ENCODE results near the gene TOP2A. TPM values are rescaled to one million over a fixed set of nuclear protein-coding genes. Genes with fewer than 3 reads are reported as not detected.
A peak's percentile ranks its signal among the peaks of the same experiment; 100 is the strongest.

The TOP2A gene
- total RNA-seq, 1 donor from 2014 or later, result 16.9 TPM

DNA sequence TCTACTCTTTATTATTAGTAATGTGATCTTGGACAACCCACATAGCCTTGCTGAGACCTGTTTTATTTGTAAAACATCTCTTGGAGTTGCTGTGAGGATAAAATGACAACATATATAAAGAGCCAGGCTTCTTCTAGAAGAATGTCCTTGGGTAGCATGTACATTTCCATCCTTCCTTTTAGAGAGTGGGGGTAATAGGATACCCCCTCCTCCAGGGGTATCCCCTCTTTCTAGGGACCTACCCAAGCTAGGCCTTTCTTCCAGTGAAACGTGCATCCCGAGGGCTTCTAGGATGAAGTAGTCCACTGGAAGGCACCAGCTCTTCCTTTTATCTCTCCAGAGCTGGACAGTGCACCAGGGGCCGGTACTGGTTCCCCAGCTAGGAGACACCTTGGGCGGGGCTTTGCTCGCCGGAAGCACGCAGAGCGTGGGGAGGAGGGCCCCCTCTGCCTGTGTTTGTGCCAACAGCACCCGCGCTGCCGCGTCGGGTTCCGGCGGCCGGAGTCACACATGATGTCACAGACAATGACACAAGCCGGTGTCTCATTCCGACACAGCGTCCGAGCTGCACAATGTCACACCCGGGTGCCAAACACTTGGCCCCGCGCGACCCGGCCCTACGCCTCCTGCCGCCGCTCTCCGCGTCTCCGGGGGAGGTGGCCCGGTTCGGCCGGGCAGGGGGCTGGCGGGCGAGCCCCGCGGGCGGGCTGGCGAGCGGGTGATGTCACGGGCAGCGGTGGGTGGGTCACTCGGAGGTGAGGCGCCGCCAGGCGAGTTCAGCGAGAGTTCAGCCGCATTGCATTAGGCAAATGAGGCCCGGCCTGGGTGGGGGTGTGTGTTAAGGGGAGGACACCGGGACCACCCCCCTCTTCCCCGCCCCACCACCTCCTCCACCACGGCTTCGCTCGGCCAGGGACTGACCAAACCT, 76.6 kb downstream of the TOP2A start:
- intact Hi-C loops (cut with DNase I), result no loop called here
- TF ChIP-seq POLR2A (IDR thresholded peaks at IDR 0.05), result peak in 1 of 2 donors; percentile 54
- TF ChIP-seq, protein P1, sequence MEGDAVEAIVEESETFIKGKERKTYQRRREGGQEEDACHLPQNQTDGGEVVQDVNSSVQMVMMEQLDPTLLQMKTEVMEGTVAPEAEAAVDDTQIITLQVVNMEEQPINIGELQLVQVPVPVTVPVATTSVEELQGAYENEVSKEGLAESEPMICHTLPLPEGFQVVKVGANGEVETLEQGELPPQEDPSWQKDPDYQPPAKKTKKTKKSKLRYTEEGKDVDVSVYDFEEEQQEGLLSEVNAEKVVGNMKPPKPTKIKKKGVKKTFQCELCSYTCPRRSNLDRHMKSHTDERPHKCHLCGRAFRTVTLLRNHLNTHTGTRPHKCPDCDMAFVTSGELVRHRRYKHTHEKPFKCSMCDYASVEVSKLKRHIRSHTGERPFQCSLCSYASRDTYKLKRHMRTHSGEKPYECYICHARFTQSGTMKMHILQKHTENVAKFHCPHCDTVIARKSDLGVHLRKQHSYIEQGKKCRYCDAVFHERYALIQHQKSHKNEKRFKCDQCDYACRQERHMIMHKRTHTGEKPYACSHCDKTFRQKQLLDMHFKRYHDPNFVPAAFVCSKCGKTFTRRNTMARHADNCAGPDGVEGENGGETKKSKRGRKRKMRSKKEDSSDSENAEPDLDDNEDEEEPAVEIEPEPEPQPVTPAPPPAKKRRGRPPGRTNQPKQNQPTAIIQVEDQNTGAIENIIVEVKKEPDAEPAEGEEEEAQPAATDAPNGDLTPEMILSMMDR (IDR thresholded peaks at IDR 0.05), result peak in 1 of 3 experiments; percentile 14
- peak; percentile 77 to 87 for TF ChIP-seq POLR2AphosphoS5 (IDR thresholded peaks at IDR 0.05; ENCODE audit: insufficient read depth in 1 of 2, low read depth in 1 of 2)
- Histone ChIP-seq H3K9me3 (no peaks in the 10 kb centered on the region), H3K4me1 (peaks cover 89% of the 10 kb centered on the region), H3K27ac (peak overlapping the region; percentile 97), H3K4me3 (peak overlapping the region; percentile 76 to 78), H3K27me3 (no peaks in the 10 kb centered on the region), H3K36me3 (no peaks in the 10 kb centered on the region)
- DNase-seq (ENCODE audit: extremely low spot score in 2 of 2), result no peak

DNA sequence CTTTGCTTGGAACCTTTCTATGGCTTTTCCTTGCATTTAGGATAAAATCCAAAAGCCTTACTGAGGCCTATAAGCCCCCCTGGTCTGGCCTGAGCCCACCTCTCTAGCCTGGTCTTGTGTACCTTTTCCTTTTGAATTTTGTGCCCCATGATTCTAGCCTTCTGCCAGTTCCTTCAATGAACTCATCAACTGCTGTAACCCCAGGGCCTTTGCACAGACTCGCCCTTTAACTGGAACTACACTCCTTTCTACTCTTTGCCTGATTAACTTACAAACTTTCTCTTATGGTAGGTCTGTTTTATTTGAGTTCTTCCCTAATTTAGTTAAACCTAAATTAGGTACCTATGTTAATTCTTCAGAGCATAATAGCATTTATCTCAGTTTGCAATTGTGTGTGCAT, 77.4 kb downstream of the TOP2A start:
- Histone ChIP-seq H3K4me1 (peaks cover 89% of the 10 kb centered on the region), H3K27me3 (no peaks in the 10 kb centered on the region), H3K9me3 (no peaks in the 10 kb centered on the region), H3K36me3 (no peaks in the 10 kb centered on the region), H3K27ac (peak overlapping the region; percentile 97), H3K4me3 (no peak overlapping the region)
- intact Hi-C loops (cut with DNase I), result no loop called here
- TF ChIP-seq POLR2AphosphoS5 (IDR thresholded peaks at IDR 0.05; ENCODE audit: insufficient read depth in 1 of 2, low read depth in 1 of 2) (no peak), POLR2A (IDR thresholded peaks at IDR 0.05) (no peak)
- TF ChIP-seq, protein P1 (IDR thresholded peaks at IDR 0.05), result no peak
- no peak for DNase-seq (ENCODE audit: extremely low spot score in 2 of 2)

DNA sequence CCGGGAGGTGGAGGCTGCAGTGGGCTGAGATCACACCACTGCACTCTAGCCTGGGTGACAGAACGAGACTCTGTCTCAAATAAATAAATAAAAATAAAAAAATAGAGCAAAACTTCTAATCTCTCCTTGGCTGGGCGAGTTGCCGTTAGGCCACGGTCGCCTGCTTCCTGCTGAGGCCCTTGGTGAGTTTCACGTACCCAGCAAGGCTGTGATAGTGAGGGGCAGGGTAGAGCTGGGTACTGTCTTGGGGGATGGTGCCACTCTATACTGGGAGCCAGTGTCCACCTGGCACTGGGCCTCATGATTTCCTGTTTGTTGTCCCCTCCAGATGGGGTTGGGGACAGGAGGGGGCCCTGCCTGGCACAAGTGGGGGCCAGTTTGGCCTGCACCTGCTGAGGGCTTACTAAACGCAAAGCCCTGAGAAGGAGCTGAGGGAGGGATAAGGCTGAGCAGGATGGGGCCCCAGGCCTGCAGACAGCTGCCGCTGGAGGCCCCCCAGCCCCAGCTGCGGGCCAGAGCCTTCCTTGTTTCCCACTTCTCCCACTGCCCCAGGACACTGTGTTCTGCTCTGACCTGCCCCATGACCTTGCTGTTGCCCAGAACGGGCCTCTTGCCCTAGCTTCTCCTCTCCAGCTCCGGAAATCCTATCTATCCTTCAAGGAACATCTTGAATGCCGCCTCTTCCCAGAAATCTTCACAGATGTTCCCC, 78.6 kb downstream of the TOP2A start:
- intact Hi-C loops (cut with DNase I), result no loop called here

More for the DNA sequence above, 78.6 kb downstream of the TOP2A start:
- Histone ChIP-seq H3K36me3 (no peaks in the 10 kb centered on the region), H3K4me1 (peaks cover 89% of the 10 kb centered on the region), H3K27ac (peak overlapping the region; percentile 97), H3K27me3 (no peaks in the 10 kb centered on the region), H3K4me3 (no peak overlapping the region), H3K9me3 (no peaks in the 10 kb centered on the region)
- no peak for DNase-seq (ENCODE audit: extremely low spot score in 2 of 2)
- TF ChIP-seq, protein P1 (IDR thresholded peaks at IDR 0.05), result no peak
- TF ChIP-seq POLR2AphosphoS5 (IDR thresholded peaks at IDR 0.05; ENCODE audit: insufficient read depth in 1 of 2, low read depth in 1 of 2), result peak in 1 of 2 donors; percentile 40

Small RNA genes within 50 kb of the gene (small RNA-seq; reads per million reads assigned to genes)
- gene RF00019, result not detected
- not detected for gene RNA5SP441

Other genes starting within 250 kb of the TOP2A start
- 144 TPM for gene RAPGEFL1, start 240.4 kb downstream of the TOP2A start, total RNA-seq
- gene WIPF2, start 198.6 kb downstream of the TOP2A start, total RNA-seq, result 10.6 TPM
- 3.7 TPM for gene CDC6, start 130.0 kb downstream of the TOP2A start, total RNA-seq
- 58.9 TPM for gene RARA, start 108.7 kb downstream of the TOP2A start, total RNA-seq
- 12.0 TPM for gene GJD3, start 53.2 kb downstream of the TOP2A start, total RNA-seq
- 700 TPM for gene IGFBP4, start 25.6 kb upstream of the TOP2A start, total RNA-seq
- gene TNS4, start 83.7 kb upstream of the TOP2A start, total RNA-seq, result 296 TPM
- not detected for gene CCR7, start 147.6 kb upstream of the TOP2A start, total RNA-seq
- 96.3 TPM for gene SMARCE1, start 229.9 kb upstream of the TOP2A start, total RNA-seq
- gene KRT222, start 247.3 kb upstream of the TOP2A start, total RNA-seq, result not detected

Data from vagina (tissue), 2 donors.